Measurements from ENCODE around the gene PTPN1. TPM values are rescaled to one million over a fixed set of nuclear protein-coding genes. Genes with fewer than 3 reads are reported as not detected.

The PTPN1 gene
- total and polyA plus RNA-seq, 8 donors: 10.8 to 26.8 (median 16.8) TPM

DNA sequence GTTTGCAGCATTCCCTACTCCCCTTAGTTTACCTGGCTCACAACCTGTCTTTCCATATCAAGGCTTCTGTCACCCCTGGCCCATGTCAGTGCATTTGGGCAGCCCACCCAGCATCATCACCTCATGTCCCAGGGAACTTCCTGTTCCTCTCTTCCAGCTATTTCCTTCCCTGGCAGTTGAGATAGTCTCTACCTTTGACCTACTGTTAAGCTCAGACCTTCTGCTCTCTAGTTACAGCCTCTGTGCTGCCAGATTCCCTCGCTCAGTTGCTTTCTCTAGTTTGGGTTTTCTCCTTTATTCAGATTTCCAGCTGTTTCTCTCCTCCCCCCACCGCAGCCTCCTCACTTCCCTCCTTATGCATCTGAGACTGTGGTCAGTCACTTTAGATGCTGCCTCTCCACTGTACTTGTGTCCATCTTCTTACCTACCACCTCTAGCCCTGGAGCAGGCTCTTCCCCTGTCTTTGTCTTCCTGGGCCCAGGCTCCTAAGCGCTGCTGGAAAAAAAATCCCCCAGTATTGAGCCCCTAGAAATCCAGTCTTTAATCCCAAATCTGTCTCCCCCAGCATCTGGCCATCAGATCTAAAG is 16.3 kb downstream of the PTPN1 start:
- WGBS, 5 donors: 55 to 69% (median 61%) methylated on average over 3 of the region's 3 CpGs
- Histone ChIP-seq H3K27me3 (no peaks in the 10 kb centered on the region), H3K4me3 (no peak overlapping the region), H3K36me3 (no peaks in the 10 kb centered on the region), H3K9me3 (no peaks in the 10 kb centered on the region), H3K27ac (peak overlapping the region in 3 of 5 donors; percentile 2 to 49 (median 48)), H3K4me1 (peaks cover 20 to 90% (median 60%) of the 10 kb centered on the region in 4 donors)
- intact Hi-C loops (cut with DNase I; ENCODE audit: low total_unique reads): no loop called here
- DNase-seq: no peak
- TF ChIP-seq, protein P1, sequence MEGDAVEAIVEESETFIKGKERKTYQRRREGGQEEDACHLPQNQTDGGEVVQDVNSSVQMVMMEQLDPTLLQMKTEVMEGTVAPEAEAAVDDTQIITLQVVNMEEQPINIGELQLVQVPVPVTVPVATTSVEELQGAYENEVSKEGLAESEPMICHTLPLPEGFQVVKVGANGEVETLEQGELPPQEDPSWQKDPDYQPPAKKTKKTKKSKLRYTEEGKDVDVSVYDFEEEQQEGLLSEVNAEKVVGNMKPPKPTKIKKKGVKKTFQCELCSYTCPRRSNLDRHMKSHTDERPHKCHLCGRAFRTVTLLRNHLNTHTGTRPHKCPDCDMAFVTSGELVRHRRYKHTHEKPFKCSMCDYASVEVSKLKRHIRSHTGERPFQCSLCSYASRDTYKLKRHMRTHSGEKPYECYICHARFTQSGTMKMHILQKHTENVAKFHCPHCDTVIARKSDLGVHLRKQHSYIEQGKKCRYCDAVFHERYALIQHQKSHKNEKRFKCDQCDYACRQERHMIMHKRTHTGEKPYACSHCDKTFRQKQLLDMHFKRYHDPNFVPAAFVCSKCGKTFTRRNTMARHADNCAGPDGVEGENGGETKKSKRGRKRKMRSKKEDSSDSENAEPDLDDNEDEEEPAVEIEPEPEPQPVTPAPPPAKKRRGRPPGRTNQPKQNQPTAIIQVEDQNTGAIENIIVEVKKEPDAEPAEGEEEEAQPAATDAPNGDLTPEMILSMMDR (IDR thresholded peaks at IDR 0.05): no peak
- TF ChIP-seq EP300 (IDR thresholded peaks at IDR 0.05): no peak
- no peak for TF ChIP-seq POLR2A (IDR thresholded peaks at IDR 0.05)
- TF ChIP-seq POLR2AphosphoS5 (IDR thresholded peaks at IDR 0.05): no peak

DNA sequence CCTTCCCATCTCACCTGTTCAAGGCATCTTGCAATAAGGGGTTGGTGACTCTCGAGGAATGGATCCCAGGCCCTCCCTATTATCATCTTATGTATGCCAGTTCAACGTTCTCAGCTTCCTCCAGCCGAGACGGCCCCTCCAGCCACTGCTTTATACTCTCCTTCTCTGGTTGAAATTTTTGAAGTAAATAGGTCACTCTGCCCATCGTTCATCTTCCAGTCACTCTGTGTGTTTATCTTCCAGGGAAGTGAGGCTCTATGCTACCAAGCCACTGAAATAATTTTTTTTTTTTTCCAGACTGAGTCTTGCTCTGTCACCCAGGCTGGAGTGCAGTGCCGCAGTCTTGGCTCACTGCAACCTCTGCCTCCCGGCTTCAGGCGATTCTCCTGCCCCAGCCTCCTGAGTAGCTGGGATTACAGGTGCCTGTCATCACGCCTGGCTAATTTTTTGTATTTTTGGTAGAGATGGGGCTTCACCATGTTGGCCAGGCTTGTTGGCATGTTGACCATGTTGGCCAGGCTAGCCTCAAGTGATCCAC is 17.0 kb downstream of the PTPN1 start:
- H3K4me3 ChIP-seq: no peak overlapping the region
- no peaks in the 10 kb centered on the region for H3K9me3 ChIP-seq
- no peak for TF ChIP-seq POLR2AphosphoS5 (IDR thresholded peaks at IDR 0.05)
- no peak for TF ChIP-seq EP300 (IDR thresholded peaks at IDR 0.05)
- H3K36me3 ChIP-seq: no peaks in the 10 kb centered on the region
- H3K27ac ChIP-seq: peak overlapping the region in 3 of 5 donors; percentile 2 to 49 (median 48)
- H3K4me1 ChIP-seq: peaks cover 24 to 90% (median 58%) of the 10 kb centered on the region in 4 donors
- no peak for DNase-seq
- 66 to 83% (median 77%) methylated on average over 9 of the region's 9 CpGs for WGBS, 5 donors
- intact Hi-C loops (cut with DNase I; ENCODE audit: low total_unique reads): no loop called here
- no peaks in the 10 kb centered on the region for H3K27me3 ChIP-seq

DNA sequence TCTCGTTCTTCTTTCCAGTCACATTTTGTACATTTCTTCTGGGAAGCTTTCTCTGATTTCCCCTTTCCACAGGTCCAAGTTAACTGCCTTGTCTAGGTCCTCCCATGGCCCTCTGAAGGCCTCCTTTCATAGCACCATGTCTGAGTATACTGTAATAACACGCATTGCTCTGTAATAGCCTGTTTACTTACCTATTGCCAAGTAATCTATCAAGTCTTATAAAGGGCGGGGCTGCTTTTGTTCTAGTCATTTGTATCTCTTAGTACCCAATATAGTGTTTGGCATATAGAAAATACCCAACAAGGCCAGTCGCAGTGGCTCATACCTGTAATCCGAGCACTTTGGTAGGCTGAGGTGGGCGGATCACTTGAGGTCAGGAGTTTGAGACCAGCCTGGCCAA is 17.9 kb downstream of the PTPN1 start:
- peaks cover 24 to 92% (median 58%) of the 10 kb centered on the region in 4 donors for H3K4me1 ChIP-seq

DNA sequence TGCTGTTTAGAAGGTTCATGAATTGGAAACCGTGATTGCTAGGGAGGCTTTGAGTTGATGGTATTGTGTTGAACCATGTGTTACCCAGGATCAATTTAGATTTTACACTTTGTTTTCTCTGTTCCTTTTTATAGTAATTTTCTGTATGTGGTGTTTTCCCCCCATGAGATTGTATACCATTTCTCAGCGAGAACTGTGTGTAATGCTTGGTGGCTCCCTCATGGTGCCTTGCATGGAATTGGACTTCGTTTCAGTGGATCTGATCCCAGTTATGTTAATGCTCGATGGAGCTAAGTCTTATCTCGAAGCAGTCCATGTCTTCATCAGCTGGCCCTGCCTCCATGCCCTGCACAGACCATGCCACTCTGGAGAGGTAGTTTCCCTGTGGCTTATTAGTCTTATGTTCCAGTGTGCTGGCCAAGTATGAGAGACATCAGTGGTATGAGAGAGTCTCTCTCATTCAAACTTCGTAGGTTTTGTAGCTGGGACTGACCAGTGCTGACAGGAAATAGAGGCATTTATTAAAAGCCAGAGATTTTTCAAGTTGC is 18.7 kb downstream of the PTPN1 start:
- no peak for TF ChIP-seq POLR2A (IDR thresholded peaks at IDR 0.05)
- TF ChIP-seq POLR2AphosphoS5 (IDR thresholded peaks at IDR 0.05): no peak
- TF ChIP-seq, protein P1 (IDR thresholded peaks at IDR 0.05): no peak
- no peak for TF ChIP-seq EP300 (IDR thresholded peaks at IDR 0.05)
- no peak overlapping the region for H3K27ac ChIP-seq
- H3K4me1 ChIP-seq: peaks cover 24 to 92% (median 58%) of the 10 kb centered on the region in 4 donors

More for the DNA sequence above, 17.9 kb downstream of the PTPN1 start:
- Histone ChIP-seq H3K27me3 (no peaks in the 10 kb centered on the region), H3K36me3 (no peaks in the 10 kb centered on the region), H3K9me3 (no peaks in the 10 kb centered on the region), H3K27ac (peak overlapping the region in 2 of 5 donors; percentile 27 to 49), H3K4me3 (no peak overlapping the region)
- intact Hi-C loops (cut with DNase I; ENCODE audit: low total_unique reads): no loop called here
- 68 to 85% (median 76%) methylated on average over 6 of the region's 6 CpGs for WGBS, 5 donors
- TF ChIP-seq, protein P1 (IDR thresholded peaks at IDR 0.05): no peak
- TF ChIP-seq EP300 (IDR thresholded peaks at IDR 0.05) (no peak), POLR2AphosphoS5 (IDR thresholded peaks at IDR 0.05) (no peak), POLR2A (IDR thresholded peaks at IDR 0.05) (no peak)
- no peak for DNase-seq

More for the DNA sequence above, 18.7 kb downstream of the PTPN1 start:
- H3K27me3 ChIP-seq: no peaks in the 10 kb centered on the region
- H3K9me3 ChIP-seq: no peaks in the 10 kb centered on the region
- 64 to 74% (median 69%) methylated on average over 6 of the region's 6 CpGs for WGBS, 5 donors
- DNase-seq: no peak
- intact Hi-C loops (cut with DNase I; ENCODE audit: low total_unique reads): no loop called here
- H3K36me3 ChIP-seq: no peaks in the 10 kb centered on the region
- H3K4me3 ChIP-seq: no peak overlapping the region

Data from stomach (tissue), 9 donors.